Nephron (organoid): ENCODE measurements around the gene FBN2.

Experiments
- H3K27ac Mint-ChIP-seq, 3 experiments: 2 replicates each; pipeline ENCODE4 v1.8.0; 2020; ENCODE audit warnings: mixed read lengths in 3 of 3, mild to moderate bottlenecking in 2 of 3, moderate library complexity in 1 of 3
- H3K27me3 Mint-ChIP-seq: 2 replicates; pipeline ENCODE4 v1.8.0; 2021; ENCODE audit warnings: low read depth, mild to moderate bottlenecking, moderate library complexity, mixed read lengths
- H3K36me3 Mint-ChIP-seq: 2 replicates; pipeline ENCODE4 v1.8.0; 2020; ENCODE audit warnings: low read depth, mixed read lengths
- H3K4me1 Mint-ChIP-seq: 2 replicates; pipeline ENCODE4 v1.8.0; 2020; ENCODE audit warnings: mixed read lengths
- H3K4me3 Mint-ChIP-seq, 3 experiments: 2 replicates each; pipeline ENCODE4 v1.8.0; 2020; ENCODE audit warnings: mild to moderate bottlenecking in 3 of 3, mixed read lengths in 3 of 3, moderate library complexity in 2 of 3
- H3K9me3 Mint-ChIP-seq: 2 replicates; pipeline ENCODE4 v1.8.0; 2020; ENCODE audit warnings: mixed read lengths
- TF ChIP-seq, protein P1 (sequence below), 3 experiments: fragments of 200-600 bp; sonication (generic); IDR thresholded peaks; one replicate each; pipeline ENCODE4 v1.5.0; 2021; ENCODE audit warnings: antibody characterized with exemption in 3 of 3; ENCODE audit not compliant: unreplicated experiment in 3 of 3

Gene FBN2

DNA sequence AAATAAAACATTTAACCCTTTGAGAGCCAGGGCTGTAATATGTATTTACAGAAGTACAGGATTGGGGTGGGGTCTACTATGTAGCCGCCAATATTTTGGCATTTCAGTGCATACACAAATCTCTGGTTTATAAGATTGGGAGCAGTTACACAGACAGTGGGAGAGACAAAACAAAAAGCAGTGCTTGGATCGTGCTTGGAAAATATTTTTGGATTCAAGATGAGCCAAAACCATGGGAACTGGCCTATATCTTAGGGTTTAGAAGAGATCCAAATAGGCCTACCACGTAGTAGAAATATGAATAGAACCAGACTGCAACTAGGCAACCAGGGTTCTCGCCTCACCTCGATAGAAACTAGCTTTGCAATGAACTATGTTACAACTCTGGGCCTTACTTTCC lies 284.9 kb downstream of the FBN2 start:
- peak overlapping the region in 2 of 3 experiments; percentile 65 to 76 for H3K27ac Mint-ChIP-seq
- H3K4me1 Mint-ChIP-seq = peaks cover 40% of the 10 kb centered on the region
- H3K27me3 Mint-ChIP-seq = peaks cover 4% of the 10 kb centered on the region
- H3K9me3 Mint-ChIP-seq = peaks cover 9% of the 10 kb centered on the region
- TF ChIP-seq, protein P1, sequence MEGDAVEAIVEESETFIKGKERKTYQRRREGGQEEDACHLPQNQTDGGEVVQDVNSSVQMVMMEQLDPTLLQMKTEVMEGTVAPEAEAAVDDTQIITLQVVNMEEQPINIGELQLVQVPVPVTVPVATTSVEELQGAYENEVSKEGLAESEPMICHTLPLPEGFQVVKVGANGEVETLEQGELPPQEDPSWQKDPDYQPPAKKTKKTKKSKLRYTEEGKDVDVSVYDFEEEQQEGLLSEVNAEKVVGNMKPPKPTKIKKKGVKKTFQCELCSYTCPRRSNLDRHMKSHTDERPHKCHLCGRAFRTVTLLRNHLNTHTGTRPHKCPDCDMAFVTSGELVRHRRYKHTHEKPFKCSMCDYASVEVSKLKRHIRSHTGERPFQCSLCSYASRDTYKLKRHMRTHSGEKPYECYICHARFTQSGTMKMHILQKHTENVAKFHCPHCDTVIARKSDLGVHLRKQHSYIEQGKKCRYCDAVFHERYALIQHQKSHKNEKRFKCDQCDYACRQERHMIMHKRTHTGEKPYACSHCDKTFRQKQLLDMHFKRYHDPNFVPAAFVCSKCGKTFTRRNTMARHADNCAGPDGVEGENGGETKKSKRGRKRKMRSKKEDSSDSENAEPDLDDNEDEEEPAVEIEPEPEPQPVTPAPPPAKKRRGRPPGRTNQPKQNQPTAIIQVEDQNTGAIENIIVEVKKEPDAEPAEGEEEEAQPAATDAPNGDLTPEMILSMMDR (IDR thresholded peaks at IDR 0.05; ENCODE audit: unreplicated experiment in 3 of 3) = no peak
- H3K36me3 Mint-ChIP-seq = peaks cover 24% of the 10 kb centered on the region
- no peak overlapping the region for H3K4me3 Mint-ChIP-seq

DNA sequence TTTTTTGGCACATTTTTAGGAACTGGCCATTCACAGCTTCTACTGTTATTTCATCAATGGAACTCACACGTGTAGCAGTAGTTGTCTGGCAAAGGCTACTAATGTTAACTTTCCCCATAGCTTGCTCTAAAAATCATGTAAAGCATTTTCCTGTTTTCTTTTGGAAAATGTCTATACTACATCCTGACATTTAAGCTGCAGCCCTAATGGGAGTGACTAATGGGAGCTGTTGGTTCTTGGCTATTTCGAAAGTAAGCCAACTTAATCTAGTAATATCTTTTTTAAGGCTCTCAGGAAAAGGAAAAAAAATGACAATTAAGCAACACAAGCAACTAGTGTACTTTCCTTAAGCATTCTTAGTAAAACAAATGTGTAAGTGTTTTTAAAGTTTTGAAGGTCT lies 285.3 kb downstream of the FBN2 start:
- Mint-ChIP-seq H3K27me3 (peaks cover 4% of the 10 kb centered on the region), H3K4me3 (no peak overlapping the region), H3K4me1 (peaks cover 42% of the 10 kb centered on the region), H3K36me3 (peaks cover 23% of the 10 kb centered on the region), H3K27ac (peak overlapping the region in 2 of 3 experiments; percentile 65 to 76), H3K9me3 (peaks cover 9% of the 10 kb centered on the region)
- TF ChIP-seq, protein P1 (IDR thresholded peaks at IDR 0.05; ENCODE audit: unreplicated experiment in 3 of 3) = no peak

DNA sequence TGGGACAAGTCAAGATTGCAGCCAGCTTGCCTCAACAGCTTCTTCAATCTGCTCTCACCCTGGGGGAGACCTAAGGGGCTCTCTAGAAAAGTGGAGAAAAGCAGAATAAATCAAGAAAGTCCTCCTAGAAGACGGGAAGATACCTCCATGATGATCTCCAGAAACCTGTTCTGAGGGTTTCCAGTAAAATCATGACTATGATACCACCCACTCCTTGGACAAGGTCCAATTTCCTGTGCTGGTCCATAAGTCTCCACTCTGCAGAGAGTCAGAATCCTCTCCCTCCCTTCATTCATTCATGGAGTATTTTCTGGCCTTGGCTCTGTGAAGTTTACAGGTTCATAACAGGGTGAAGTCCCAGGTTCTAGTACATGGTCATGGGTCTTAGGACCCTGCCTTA lies 285.8 kb downstream of the FBN2 start:
- Mint-ChIP-seq H3K36me3 (peaks cover 18% of the 10 kb centered on the region), H3K4me3 (no peak overlapping the region), H3K4me1 (peaks cover 36% of the 10 kb centered on the region), H3K27me3 (peaks cover 4% of the 10 kb centered on the region), H3K9me3 (peaks cover 9% of the 10 kb centered on the region), H3K27ac (peak overlapping the region in 1 of 3 experiments; percentile 76)
- TF ChIP-seq, protein P1 (IDR thresholded peaks at IDR 0.05; ENCODE audit: unreplicated experiment in 3 of 3) = no peak

DNA sequence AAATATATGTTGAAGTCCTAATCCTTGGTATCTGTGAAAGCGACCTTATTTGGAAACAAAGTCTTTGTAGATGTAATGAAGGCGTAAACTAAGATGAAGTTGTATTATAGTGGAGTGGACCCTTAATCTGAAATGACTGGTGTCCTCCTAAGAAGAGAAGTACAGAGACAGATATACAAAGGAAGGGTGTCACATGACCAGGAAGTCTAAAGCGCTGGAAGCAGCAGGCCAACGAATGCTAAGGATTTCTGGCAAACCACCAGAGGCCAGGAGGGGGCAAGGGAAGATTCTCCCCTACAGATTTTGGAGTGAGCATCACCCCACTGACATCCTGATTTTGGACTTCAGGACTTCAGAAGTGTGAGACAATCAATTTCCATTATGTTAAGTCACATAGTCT lies 292.1 kb downstream of the FBN2 start:
- Mint-ChIP-seq H3K9me3 (peaks cover 3% of the 10 kb centered on the region), H3K27ac (no peak overlapping the region), H3K36me3 (no peaks in the 10 kb centered on the region), H3K4me3 (no peak overlapping the region), H3K4me1 (peaks cover 19% of the 10 kb centered on the region), H3K27me3 (no peaks in the 10 kb centered on the region)
- TF ChIP-seq, protein P1 (IDR thresholded peaks at IDR 0.05; ENCODE audit: unreplicated experiment in 3 of 3) = no peak

DNA sequence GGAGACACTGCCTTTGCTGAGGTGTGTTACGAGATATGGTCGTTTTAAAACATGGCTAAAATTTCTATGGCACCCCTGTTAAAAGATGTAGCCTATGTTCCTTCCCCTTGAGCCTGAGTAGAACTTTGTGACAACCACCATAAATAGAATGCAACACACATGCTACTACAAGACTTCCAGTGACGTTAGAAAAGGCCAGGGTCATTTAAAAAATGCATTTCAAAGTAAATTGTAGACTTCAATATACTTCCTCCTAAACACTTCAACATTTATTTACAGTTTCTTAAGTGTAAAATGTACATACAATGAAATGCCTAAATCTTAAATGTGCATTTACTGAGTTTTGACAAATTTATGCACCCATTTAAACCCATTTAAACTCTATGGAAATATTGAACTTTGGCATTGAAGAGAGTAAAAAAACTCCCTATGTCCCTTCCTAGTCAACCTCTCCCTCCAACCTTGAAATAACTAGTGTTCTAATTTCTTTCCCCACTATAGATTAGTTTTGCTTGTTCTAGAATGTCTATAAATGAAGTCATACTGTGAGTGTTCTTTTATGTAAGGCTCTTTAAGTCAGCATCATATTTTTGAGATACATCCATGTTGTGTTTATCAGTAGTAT lies 294.0 kb downstream of the FBN2 start:
- no peaks in the 10 kb centered on the region for H3K9me3 Mint-ChIP-seq
- H3K27ac Mint-ChIP-seq = no peak overlapping the region
- H3K4me1 Mint-ChIP-seq = peaks cover 22% of the 10 kb centered on the region
- H3K36me3 Mint-ChIP-seq = no peaks in the 10 kb centered on the region
- TF ChIP-seq, protein P1 (IDR thresholded peaks at IDR 0.05; ENCODE audit: unreplicated experiment in 3 of 3) = no peak
- no peaks in the 10 kb centered on the region for H3K27me3 Mint-ChIP-seq
- no peak overlapping the region for H3K4me3 Mint-ChIP-seq

DNA sequence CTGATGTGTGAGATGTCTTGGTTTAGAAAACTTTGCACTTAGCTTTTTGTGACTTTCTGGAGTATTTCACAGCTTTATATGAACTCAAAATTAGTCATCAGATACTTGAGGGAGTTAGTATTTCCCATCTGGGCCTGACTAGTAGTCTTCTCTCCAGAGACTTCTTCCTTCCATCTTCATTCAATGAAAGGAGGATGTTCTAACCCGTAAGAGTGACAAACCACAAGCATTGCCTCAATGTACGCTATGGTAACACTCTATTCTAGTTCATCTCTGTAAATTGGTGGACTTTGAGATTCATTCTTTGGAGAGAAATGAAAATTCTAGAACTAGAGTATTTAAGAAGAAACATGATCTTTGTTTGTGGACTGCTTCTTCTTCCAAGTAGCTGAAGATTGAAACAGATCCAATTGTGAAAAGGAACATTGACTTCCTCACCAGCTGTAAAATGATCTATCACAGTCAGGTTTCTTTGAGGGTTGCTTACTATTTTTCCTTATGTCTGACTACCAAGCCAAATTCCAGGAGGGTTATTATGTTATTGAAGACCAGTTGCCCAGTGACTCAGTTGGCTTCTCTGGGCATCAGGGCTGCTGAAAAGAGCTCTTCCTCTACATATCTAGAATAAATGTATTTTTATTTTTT lies 296.9 kb downstream of the FBN2 start:
- H3K36me3 Mint-ChIP-seq = no peaks in the 10 kb centered on the region
- peak overlapping the region in 2 of 3 experiments; percentile 48 to 62 for H3K27ac Mint-ChIP-seq
- no peaks in the 10 kb centered on the region for H3K9me3 Mint-ChIP-seq
- TF ChIP-seq, protein P1 (IDR thresholded peaks at IDR 0.05; ENCODE audit: unreplicated experiment in 3 of 3) = no peak
- H3K4me3 Mint-ChIP-seq = no peak overlapping the region
- peaks cover 34% of the 10 kb centered on the region for H3K4me1 Mint-ChIP-seq
- H3K27me3 Mint-ChIP-seq = no peaks in the 10 kb centered on the region
